Epithelial cell of proximal tubule (primary cell): ENCODE measurements around the gene KIAA1549. TPM values are rescaled to one million over a fixed set of nuclear protein-coding genes. Genes with fewer than 3 reads are reported as not detected.

Source experiments
- DNase-seq: peaks from one replicate; pipeline ENCODE4 v3.0.0-alpha.2; 2011; ENCODE audit warnings: low read depth
- H3K4me3 ChIP-seq: 2 replicates; pipeline ENCODE4 v1.5.1; 2011; ENCODE audit warnings: low read depth, mild to moderate bottlenecking, low read length
- total RNA-seq: library from RNA; depleted of rRNA; stranded (reverse); fragments of >200 nt; gene quantifications from 2 replicates; pipeline ENCODE4 v1.2.3, GENCODE V29; 2015
- TF ChIP-seq, protein P1 (sequence below): conservative IDR thresholded peaks from 2 replicates; pipeline ENCODE4 v1.5.1; 2012; ENCODE audit warnings: low read depth, mild to moderate bottlenecking, low read length

Gene KIAA1549
- total RNA-seq, 1 donor from 2014 or later, result 1.8 TPM

DNA sequence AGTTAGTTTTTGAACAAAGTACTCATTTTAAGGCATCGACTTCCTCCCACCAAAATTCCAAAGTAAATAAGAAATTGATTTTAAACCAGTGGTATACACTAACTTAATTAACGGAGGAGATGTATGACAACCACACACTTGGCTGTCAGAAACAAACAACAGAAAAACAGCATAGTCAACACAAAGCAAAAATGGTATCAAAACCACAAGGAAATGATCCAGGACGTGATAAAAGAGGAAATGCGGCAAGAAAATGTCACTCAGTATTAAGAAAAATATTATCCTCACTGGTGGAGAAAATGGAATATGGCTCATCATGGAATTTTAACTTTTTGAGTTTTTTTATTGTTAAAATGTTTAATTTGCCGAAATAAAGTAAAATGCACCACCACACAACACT is 17.5 kb downstream of the KIAA1549 start:
- TF ChIP-seq, protein P1, sequence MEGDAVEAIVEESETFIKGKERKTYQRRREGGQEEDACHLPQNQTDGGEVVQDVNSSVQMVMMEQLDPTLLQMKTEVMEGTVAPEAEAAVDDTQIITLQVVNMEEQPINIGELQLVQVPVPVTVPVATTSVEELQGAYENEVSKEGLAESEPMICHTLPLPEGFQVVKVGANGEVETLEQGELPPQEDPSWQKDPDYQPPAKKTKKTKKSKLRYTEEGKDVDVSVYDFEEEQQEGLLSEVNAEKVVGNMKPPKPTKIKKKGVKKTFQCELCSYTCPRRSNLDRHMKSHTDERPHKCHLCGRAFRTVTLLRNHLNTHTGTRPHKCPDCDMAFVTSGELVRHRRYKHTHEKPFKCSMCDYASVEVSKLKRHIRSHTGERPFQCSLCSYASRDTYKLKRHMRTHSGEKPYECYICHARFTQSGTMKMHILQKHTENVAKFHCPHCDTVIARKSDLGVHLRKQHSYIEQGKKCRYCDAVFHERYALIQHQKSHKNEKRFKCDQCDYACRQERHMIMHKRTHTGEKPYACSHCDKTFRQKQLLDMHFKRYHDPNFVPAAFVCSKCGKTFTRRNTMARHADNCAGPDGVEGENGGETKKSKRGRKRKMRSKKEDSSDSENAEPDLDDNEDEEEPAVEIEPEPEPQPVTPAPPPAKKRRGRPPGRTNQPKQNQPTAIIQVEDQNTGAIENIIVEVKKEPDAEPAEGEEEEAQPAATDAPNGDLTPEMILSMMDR, result no peak
- H3K4me3 ChIP-seq, result no peak overlapping the region
- no peak for DNase-seq

DNA sequence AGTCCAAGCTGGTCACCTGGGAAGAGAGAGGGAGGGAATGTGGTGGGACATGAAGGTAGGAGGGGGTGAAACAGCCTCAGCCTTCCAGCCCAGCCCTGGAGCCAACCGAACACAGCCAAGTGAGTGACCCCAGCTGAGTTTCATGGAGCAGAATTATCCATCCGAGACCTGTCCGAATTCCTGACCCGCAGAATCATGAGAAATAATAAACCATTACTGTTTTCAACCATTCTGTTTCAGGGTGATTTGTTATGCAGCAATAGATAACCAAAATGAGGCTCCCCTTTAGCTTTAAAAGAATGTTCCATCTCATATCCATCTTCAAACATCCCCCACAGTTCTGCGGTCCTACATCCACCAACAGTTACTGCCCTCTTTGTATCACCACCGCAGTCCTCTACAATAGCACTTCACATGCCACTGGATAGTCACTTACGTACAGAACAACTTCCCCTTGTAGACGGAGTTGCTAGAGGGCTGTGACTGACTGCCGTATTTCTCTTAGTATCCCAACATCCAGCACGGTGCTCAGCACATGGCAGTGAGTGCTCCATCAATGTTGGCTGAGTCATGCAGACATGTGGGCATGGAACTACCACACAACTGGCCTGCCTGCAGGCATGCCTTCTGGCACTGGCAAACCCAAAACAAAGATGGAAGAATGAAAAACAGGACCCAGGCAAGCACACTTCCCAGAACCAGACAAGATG is 18.5 kb downstream of the KIAA1549 start:
- no peak for DNase-seq
- peak overlapping the region; percentile 12 for H3K4me3 ChIP-seq
- TF ChIP-seq, protein P1, result no peak

DNA sequence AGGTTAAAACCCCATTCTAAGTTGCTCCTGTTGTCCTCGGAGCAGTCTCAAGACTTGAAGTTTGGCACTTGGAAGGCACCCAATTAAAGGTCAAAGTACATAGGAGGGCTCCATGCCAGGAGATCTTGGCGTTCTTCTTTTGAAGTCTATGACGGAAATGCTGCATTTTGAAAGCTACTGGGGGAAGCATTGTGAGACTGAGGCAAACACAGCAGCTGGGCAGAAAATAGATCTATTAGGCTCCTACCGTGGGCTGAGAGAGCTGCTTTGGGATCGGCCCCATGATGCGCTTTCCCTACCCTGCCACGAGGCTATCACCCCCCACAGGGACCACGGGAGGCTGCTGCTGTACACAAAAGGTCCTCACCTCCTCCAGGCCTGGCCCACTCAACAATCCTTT is 20.0 kb downstream of the KIAA1549 start:
- TF ChIP-seq, protein P1, result no peak
- no peak for DNase-seq

DNA sequence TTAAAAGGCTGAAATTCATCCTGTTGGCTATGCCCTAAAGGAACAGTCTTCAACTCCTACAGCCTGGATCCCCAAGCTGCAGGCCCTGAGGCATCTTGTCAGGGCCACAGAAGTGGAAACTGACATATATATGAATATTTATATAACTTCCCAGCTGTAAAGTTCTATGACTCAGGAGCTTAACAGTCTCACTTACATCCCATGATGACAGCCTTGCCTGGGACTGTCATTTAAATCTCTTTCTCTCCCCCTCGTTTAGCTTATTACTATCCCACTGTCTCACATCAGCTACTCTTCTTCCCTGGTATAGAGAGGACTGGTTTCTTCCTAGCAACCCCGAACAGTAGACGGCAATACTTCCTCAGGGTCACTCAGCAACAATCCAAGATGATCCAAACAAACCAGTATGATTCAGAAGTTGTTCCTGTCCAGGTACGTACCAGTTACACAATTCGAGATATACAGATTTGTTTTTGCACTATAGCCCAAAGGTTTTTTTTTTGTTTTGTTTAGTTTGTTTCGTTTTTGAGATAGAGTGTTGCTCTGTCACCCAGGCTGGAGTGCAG is 22.7 kb downstream of the KIAA1549 start:
- DNase-seq, result no peak
- no peak overlapping the region for H3K4me3 ChIP-seq
- TF ChIP-seq, protein P1, result no peak

More for the DNA sequence above, 20.0 kb downstream of the KIAA1549 start:
- no peak overlapping the region for H3K4me3 ChIP-seq

DNA sequence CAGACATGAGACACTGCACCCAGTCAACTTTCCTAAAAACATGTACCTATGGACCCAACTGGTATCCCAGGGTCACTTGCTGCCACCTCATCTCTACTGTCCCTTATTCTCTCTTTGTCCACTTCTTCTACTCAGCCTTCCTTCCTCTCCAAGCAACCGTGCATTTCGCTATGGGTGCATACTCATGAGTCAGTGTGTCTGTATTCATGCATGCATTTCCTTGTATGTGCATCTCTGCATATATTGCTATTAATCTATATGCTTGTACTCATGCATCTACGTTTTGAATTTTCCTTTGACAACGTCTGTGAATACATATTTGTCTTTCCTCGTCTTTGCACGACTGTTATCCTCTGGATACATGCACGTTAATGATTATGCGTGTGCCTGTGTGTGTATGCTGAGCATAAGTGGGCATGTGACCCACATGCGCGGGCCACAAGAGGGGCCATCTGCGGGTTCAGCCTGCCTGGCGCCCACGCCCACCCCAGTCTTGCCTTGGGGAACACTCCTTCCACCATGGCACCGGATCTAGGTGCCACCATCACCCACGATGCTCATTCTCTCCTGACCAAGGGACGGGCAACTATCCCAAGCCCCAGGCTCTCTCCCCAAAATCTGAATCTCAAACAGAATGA is 23.3 kb downstream of the KIAA1549 start:
- no peak overlapping the region for H3K4me3 ChIP-seq
- TF ChIP-seq, protein P1, result no peak
- DNase-seq, result no peak

DNA sequence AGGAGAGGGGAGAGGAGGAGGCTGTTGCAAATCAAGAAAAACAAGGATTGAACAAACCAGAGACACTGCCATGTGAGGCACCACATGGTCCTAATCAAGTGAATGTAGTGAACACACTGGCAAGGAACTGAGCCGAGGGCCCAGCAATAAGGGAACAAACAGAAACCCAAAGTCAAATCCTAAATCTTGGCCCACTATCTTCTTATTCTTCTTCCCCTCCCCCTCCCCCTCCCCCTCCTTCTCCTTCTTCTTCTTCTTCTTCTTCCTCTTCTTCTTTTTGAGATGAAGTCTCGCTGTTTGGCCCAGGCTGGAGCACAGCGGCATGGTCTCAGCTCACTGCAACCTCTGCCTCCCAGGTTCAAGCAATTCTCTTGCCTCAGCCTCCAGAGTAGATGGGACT is 24.0 kb downstream of the KIAA1549 start:
- TF ChIP-seq, protein P1, result no peak
- DNase-seq, result no peak
- no peak overlapping the region for H3K4me3 ChIP-seq
